ENCODE measurements around the gene CYP26B1.
A peak's percentile ranks its signal among the peaks of the same experiment; 100 is the strongest.

Gene CYP26B1

DNA sequence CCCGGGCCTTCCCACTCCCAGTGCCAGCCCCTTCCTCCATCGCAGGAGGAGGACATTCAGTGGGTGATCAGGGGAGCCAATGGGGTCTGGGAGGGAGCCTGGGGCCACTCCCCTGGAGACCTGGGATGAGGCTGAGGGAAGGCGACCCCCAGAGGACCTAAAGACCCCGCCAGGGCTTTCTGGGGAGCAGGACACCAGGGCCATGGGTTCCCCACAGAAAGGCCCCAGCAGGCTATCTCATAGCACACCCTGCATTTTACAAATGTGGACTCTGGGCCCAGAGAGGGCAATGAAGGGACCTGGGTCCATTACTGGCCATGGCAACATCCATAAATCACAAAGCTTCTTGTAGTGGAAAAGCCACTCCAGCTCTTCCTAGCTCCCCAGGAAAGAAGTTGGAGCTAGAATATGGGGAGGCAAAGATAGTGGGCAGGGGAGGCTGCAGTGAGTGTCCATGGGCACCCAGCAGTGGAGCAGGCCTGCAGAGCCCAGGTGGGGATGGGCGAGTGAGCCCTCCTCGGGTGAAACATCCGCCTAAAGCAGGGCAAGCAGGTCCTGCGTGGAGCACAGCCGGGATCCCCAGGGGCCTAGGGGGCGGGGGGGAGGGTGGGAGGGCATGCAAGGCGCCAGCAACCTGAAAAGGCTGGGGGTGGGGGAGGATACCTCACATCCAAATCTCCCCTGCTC lies 13.8 kb downstream of the CYP26B1 start:
- peak in 1 of 2 donors; percentile 19 for DNase-seq
- Histone ChIP-seq H3K4me1 (peaks cover 0 to 18% (median 10%) of the 10 kb centered on the region in 4 donors), H3K27ac (no peak overlapping the region), H3K36me3 (no peaks in the 10 kb centered on the region), H3K4me3 (no peak overlapping the region), H3K27me3 (peaks cover 0 to 6% of the 10 kb centered on the region in 2 donors), H3K9me3 (no peaks in the 10 kb centered on the region)
- TF ChIP-seq, protein P1, sequence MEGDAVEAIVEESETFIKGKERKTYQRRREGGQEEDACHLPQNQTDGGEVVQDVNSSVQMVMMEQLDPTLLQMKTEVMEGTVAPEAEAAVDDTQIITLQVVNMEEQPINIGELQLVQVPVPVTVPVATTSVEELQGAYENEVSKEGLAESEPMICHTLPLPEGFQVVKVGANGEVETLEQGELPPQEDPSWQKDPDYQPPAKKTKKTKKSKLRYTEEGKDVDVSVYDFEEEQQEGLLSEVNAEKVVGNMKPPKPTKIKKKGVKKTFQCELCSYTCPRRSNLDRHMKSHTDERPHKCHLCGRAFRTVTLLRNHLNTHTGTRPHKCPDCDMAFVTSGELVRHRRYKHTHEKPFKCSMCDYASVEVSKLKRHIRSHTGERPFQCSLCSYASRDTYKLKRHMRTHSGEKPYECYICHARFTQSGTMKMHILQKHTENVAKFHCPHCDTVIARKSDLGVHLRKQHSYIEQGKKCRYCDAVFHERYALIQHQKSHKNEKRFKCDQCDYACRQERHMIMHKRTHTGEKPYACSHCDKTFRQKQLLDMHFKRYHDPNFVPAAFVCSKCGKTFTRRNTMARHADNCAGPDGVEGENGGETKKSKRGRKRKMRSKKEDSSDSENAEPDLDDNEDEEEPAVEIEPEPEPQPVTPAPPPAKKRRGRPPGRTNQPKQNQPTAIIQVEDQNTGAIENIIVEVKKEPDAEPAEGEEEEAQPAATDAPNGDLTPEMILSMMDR (IDR thresholded peaks at IDR 0.05): no peak
- intact Hi-C loops (cut with DNase I; ENCODE audit: low total_unique reads): no loop called here

DNA sequence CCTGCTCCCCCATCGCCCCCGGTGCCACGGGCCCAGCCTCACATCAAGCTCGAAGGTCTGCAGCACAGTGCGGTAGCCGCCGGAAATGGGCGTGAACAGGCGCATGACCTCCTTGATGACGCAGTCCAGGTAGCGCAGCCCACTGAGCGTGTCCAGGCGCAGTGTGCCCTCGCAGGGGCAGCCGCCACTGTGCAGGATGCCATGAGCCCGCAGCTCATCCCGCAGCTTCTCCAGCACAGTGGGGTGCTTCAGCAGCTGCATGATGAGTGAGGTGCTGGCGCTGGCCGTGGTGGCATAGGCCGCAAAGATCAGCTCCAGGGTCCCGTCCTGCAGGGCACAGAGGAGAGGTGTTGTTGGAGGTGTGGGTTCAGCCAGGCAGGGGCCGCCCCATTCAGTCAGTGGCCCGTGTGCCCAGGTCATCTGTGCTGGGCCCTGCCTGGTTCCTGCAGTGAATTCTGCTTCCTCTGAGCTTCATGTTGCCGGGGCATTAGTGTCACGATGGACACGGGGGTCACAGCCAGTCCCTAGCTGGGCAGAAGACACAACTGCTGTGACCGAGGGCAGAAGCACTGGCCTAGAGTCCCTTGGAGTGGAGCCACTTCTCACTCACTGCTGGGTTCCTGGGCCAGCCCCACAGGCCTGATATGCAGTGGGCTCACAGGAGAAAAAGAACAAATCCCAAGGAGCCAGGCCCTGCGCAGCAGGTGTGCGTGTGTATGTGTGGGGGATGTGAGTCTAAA lies 14.5 kb downstream of the CYP26B1 start:
- DNase-seq: peak in 1 of 2 donors; percentile 55
- Histone ChIP-seq H3K4me3 (no peak overlapping the region), H3K27ac (no peak overlapping the region), H3K27me3 (peaks cover 0 to 6% of the 10 kb centered on the region in 2 donors), H3K4me1 (peaks cover 0 to 11% (median 3%) of the 10 kb centered on the region in 4 donors), H3K9me3 (no peaks in the 10 kb centered on the region), H3K36me3 (no peaks in the 10 kb centered on the region)
- intact Hi-C loops (cut with DNase I; ENCODE audit: low total_unique reads): no loop called here
- TF ChIP-seq, protein P1 (IDR thresholded peaks at IDR 0.05): no peak

DNA sequence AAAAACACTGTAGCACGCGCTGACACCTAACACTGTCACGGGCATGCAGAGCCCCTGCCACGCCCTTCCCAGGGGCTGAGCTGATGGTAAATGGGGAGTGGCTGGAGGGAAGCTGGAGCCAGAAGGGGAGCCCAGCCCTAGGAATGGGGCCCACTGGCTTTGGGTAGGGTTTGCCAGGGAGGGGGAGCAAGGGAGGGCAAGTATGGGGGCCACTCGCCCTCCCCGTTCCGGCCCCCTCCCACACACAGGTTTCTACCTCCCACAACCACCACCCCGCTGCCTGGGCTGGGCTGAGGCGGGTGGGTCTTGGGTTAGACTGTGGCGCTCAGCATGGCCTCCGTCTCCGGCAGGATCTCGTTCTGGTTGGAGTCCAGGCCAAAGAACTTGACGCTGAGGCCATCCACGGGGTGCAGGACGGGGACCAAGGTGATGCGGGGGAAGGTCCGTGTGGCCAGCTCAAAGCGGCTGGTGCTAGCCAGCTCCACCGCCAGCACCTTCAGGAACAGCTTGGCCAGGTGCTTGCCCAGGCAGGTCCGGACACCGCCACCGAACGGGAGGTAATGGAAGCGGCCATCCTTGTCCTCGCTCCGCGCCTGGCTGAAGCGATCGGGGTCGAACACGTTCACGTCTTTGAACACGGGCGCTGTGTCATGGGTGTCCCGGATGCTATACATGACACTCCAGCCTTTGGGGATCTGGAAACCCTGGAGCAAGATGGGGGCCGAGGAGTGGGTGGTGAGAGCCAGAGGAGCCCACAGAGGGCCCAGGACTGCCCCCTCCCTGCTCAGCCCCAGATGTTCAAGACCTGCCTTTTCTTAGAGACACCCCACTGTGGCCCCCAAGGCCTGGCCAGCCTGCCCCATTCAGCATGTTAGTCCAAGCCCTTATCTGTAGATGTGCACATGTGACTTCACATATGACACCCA lies 15.5 kb downstream of the CYP26B1 start:
- Histone ChIP-seq H3K27ac (no peak overlapping the region), H3K4me3 (no peak overlapping the region), H3K27me3 (peaks cover 0 to 13% of the 10 kb centered on the region in 2 donors), H3K36me3 (no peaks in the 10 kb centered on the region), H3K4me1 (peaks cover 0 to 4% (median 0%) of the 10 kb centered on the region in 4 donors), H3K9me3 (no peaks in the 10 kb centered on the region)
- intact Hi-C loops (cut with DNase I; ENCODE audit: low total_unique reads): no loop called here
- TF ChIP-seq, protein P1 (IDR thresholded peaks at IDR 0.05): no peak
- peak in 1 of 2 donors; percentile 61 for DNase-seq

DNA sequence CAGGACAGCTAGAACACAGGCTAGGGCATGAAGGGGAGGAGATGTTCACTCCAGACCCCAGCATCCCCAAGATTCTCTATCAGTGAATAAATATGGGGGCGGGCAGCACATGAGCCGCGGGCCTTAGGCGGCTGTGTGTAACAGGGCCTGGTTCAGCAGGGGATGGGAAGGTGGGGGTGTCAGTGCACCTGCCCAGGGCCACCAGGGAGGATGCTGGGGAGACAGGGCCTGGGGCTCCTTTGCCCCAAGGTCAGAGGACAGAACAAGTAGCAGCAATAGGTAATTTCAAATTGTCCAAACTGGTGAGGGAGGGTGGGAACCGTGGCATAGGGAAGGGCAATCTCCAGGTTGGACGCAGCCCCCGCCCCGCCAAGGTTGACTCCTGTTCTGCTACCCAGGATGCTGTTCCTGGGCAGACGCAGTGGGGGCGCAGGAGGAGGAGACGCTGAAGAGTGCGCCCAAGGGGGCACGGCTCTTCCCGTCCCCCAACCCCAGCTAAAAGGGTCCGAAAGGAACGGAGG lies 16.2 kb downstream of the CYP26B1 start:
- Histone ChIP-seq H3K4me3 (no peak overlapping the region), H3K4me1 (peaks cover 0 to 4% (median 0%) of the 10 kb centered on the region in 4 donors), H3K27ac (no peak overlapping the region), H3K9me3 (no peaks in the 10 kb centered on the region), H3K27me3 (peaks cover 0 to 13% of the 10 kb centered on the region in 2 donors), H3K36me3 (no peaks in the 10 kb centered on the region)
- TF ChIP-seq, protein P1 (IDR thresholded peaks at IDR 0.05): no peak
- intact Hi-C loops (cut with DNase I; ENCODE audit: low total_unique reads): no loop called here
- DNase-seq: peak in 1 of 2 donors; percentile 51

Data from tibial artery (tissue), 4 donors.